Sigmoid colon (tissue), 4 donors: ENCODE data around the gene CDIPT.

ENCODE experiments used
- CTCF ChIP-seq, 4 experiments: fragments of 450-650 bp in 3 of 4; fragments of 200-600 bp in 1 of 4; IDR thresholded peaks; one replicate each; pipeline ENCODE4 v1.5.1; 2016 to 2019; ENCODE audit warnings: antibody characterized with exemption in 4 of 4, mild to moderate bottlenecking in 3 of 4, moderate library complexity in 2 of 4
- EP300 ChIP-seq, 4 donors: sonication (generic); formaldehyde crosslinking; IDR thresholded peaks; one replicate each; pipeline ENCODE4 v1.6.1; 2017; ENCODE audit warnings: antibody characterized with exemption in 4 of 4
- POLR2A ChIP-seq, 2 donors: fragments of 450-650 bp; IDR thresholded peaks; one replicate each; pipeline ENCODE4 v1.6.1; 2016; ENCODE audit warnings: antibody characterized with exemption in 2 of 2, mild to moderate bottlenecking in 2 of 2, moderate library complexity in 2 of 2
- POLR2AphosphoS5 ChIP-seq, 4 donors: sonication (generic); formaldehyde crosslinking; IDR thresholded peaks; one replicate each; pipeline ENCODE4 v1.6.1; 2017; ENCODE audit warnings: antibody characterized with exemption in 4 of 4

GRCh38 chr16:29854520-29855100, 8.4 kb downstream of the CDIPT start:
- TF ChIP-seq CTCF (IDR thresholded peaks at IDR 0.05) (no peak), POLR2A (IDR thresholded peaks at IDR 0.05) (no peak), EP300 (IDR thresholded peaks at IDR 0.05) (no peak), POLR2AphosphoS5 (IDR thresholded peaks at IDR 0.05) (no peak)
